ENCODE measurements around the gene DHRSX. TPM values are rescaled to one million over a fixed set of nuclear protein-coding genes. Genes with fewer than 3 reads are reported as not detected.

Gene DHRSX
- total RNA-seq, 1 donor from 2014 or later, result 65.4 TPM

GRCh38 chrX:2184089-2184488 is 316.7 kb downstream of the DHRSX start:
- Mint-ChIP-seq H3K27me3 (no peaks in the 10 kb centered on the region), H3K9me3 (ENCODE audit: low read depth) (peaks cover 11% of the 10 kb centered on the region), H3K4me3 (ENCODE audit: low read depth) (no peak overlapping the region), H3K4me1 (ENCODE audit: low read depth) (peaks cover 4% of the 10 kb centered on the region), H3K27ac (no peak overlapping the region), H3K36me3 (ENCODE audit: insufficient read depth) (peaks cover 13% of the 10 kb centered on the region)
- DNase-seq (ENCODE audit: low spot score, unreplicated experiment), result no peak
- TF ChIP-seq, protein P1, sequence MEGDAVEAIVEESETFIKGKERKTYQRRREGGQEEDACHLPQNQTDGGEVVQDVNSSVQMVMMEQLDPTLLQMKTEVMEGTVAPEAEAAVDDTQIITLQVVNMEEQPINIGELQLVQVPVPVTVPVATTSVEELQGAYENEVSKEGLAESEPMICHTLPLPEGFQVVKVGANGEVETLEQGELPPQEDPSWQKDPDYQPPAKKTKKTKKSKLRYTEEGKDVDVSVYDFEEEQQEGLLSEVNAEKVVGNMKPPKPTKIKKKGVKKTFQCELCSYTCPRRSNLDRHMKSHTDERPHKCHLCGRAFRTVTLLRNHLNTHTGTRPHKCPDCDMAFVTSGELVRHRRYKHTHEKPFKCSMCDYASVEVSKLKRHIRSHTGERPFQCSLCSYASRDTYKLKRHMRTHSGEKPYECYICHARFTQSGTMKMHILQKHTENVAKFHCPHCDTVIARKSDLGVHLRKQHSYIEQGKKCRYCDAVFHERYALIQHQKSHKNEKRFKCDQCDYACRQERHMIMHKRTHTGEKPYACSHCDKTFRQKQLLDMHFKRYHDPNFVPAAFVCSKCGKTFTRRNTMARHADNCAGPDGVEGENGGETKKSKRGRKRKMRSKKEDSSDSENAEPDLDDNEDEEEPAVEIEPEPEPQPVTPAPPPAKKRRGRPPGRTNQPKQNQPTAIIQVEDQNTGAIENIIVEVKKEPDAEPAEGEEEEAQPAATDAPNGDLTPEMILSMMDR (IDR thresholded peaks at IDR 0.05; ENCODE audit: unreplicated experiment), result no peak

GRCh38 chrX:2183193-2183725 is 317.5 kb downstream of the DHRSX start:
- no peaks in the 10 kb centered on the region for H3K27me3 Mint-ChIP-seq
- no peak for DNase-seq (ENCODE audit: low spot score, unreplicated experiment)
- peaks cover 11% of the 10 kb centered on the region for H3K36me3 Mint-ChIP-seq (ENCODE audit: insufficient read depth)
- peaks cover 1% of the 10 kb centered on the region for H3K4me1 Mint-ChIP-seq (ENCODE audit: low read depth)
- TF ChIP-seq, protein P1 (IDR thresholded peaks at IDR 0.05; ENCODE audit: unreplicated experiment), result no peak
- H3K27ac Mint-ChIP-seq, result no peak overlapping the region
- H3K4me3 Mint-ChIP-seq (ENCODE audit: low read depth), result no peak overlapping the region
- peaks cover 9% of the 10 kb centered on the region for H3K9me3 Mint-ChIP-seq (ENCODE audit: low read depth)

GRCh38 chrX:2177541-2177940 is 323.2 kb downstream of the DHRSX start:
- Mint-ChIP-seq H3K4me1 (ENCODE audit: low read depth) (no peaks in the 10 kb centered on the region), H3K36me3 (ENCODE audit: insufficient read depth) (peaks cover 12% of the 10 kb centered on the region)
- DNase-seq (ENCODE audit: low spot score, unreplicated experiment), result no peak

DNA sequence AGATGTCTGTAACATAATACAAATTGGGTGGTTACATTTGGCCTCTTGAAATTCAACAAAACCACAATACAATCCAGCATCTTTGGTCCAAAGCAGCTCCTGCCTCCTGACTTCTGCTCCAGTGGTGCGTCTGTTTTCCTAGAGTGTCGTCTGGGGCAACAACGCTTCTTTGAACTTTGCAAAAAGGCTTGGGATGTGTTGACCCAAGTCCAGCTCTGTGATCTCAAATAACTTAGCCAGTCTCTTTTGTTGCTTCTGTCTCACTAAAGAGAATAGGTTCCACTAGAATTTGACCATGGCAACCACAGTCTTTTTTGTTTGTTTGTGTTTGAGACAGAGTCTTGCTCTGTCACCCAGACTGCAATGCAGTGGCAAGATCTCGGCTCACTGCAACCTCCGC is 324.0 kb downstream of the DHRSX start:
- H3K4me3 Mint-ChIP-seq (ENCODE audit: low read depth), result no peak overlapping the region

More at GRCh38 chrX:2177541-2177940, 323.2 kb downstream of the DHRSX start:
- Mint-ChIP-seq H3K27me3 (no peaks in the 10 kb centered on the region), H3K4me3 (ENCODE audit: low read depth) (no peak overlapping the region), H3K27ac (no peak overlapping the region), H3K9me3 (ENCODE audit: low read depth) (no peaks in the 10 kb centered on the region)
- TF ChIP-seq, protein P1 (IDR thresholded peaks at IDR 0.05; ENCODE audit: unreplicated experiment), result no peak

DNA sequence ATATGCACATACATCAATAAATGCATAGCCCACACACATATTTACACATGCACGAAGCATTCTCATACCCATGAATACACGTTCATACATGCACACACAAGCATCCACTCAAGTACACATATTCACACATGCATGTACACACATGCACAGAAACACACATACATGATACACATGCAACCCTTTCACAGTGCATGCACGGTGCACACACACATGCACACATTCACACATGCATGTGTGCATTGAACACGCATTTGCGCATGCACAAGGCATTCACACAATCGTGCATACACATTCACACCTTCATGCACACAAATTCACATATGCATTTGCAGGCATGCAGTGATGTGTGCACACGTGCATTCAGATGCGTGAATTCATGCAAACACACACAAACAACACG is 324.5 kb downstream of the DHRSX start:
- no peaks in the 10 kb centered on the region for H3K9me3 Mint-ChIP-seq (ENCODE audit: low read depth)
- H3K27ac Mint-ChIP-seq, result no peak overlapping the region
- TF ChIP-seq, protein P1 (IDR thresholded peaks at IDR 0.05; ENCODE audit: unreplicated experiment), result no peak
- no peak overlapping the region for H3K4me3 Mint-ChIP-seq (ENCODE audit: low read depth)
- no peaks in the 10 kb centered on the region for H3K4me1 Mint-ChIP-seq (ENCODE audit: low read depth)
- no peak for DNase-seq (ENCODE audit: low spot score, unreplicated experiment)
- H3K36me3 Mint-ChIP-seq (ENCODE audit: insufficient read depth), result peaks cover 14% of the 10 kb centered on the region
- H3K27me3 Mint-ChIP-seq, result no peaks in the 10 kb centered on the region

More for the DNA sequence above, 324.0 kb downstream of the DHRSX start:
- DNase-seq (ENCODE audit: low spot score, unreplicated experiment), result no peak
- peaks cover 12% of the 10 kb centered on the region for H3K36me3 Mint-ChIP-seq (ENCODE audit: insufficient read depth)
- no peaks in the 10 kb centered on the region for H3K4me1 Mint-ChIP-seq (ENCODE audit: low read depth)
- no peaks in the 10 kb centered on the region for H3K9me3 Mint-ChIP-seq (ENCODE audit: low read depth)
- TF ChIP-seq, protein P1 (IDR thresholded peaks at IDR 0.05; ENCODE audit: unreplicated experiment), result no peak
- no peaks in the 10 kb centered on the region for H3K27me3 Mint-ChIP-seq
- H3K27ac Mint-ChIP-seq, result no peak overlapping the region

Data from progenitor cell of endocrine pancreas (in vitro differentiated cells).